VCaP (cell line): ENCODE measurements around the gene SLC39A11.

Source experiments
- H3K27ac ChIP-seq: fragments of 450-650 bp; 2 replicates; pipeline ENCODE4 v1.5.1; 2017
- TF ChIP-seq, protein P1 (sequence below): fragments of 450-650 bp; conservative IDR thresholded peaks from 2 replicates; pipeline ENCODE4 v1.5.1; 2017; ENCODE audit warnings: mild to moderate bottlenecking, moderate library complexity

Gene SLC39A11

DNA sequence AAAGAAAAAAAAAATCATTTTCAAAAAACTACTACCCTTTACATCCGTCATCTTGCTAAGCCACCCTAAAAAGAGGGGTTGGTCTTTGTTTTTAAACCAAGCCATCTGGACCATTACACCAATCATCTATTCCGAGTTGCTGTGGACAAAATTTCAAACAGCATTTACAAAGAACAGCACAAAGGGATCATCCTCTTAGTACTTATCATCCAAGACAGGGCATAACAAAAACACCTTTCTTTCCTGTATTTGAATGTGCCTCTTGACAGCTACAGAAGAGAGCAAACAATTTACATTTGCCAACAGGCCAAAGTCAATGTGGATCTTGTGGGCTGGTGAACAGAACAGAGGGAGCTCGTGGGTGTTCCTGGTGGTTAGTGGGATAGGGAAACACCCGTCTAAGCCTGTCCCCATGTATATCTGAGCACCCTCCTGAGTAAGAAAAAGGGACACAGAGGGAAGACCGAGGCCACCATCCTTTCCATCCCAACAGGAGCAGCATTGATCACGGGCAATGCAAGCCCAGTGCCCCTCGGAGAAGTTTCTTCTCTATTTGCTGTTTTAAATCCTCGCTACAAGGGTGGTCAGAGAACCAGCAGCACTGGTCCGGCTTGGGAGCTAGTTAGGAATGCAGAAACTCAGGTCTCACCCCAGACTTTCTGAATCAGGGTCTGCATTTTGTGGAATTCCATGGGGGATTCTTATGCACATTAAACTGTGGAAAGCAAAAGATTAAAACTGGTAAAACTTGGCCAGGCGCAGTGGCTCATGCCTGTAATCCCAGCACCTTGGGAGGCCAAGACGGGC is 1.9 kb downstream of the SLC39A11 start:
- TF ChIP-seq, protein P1, sequence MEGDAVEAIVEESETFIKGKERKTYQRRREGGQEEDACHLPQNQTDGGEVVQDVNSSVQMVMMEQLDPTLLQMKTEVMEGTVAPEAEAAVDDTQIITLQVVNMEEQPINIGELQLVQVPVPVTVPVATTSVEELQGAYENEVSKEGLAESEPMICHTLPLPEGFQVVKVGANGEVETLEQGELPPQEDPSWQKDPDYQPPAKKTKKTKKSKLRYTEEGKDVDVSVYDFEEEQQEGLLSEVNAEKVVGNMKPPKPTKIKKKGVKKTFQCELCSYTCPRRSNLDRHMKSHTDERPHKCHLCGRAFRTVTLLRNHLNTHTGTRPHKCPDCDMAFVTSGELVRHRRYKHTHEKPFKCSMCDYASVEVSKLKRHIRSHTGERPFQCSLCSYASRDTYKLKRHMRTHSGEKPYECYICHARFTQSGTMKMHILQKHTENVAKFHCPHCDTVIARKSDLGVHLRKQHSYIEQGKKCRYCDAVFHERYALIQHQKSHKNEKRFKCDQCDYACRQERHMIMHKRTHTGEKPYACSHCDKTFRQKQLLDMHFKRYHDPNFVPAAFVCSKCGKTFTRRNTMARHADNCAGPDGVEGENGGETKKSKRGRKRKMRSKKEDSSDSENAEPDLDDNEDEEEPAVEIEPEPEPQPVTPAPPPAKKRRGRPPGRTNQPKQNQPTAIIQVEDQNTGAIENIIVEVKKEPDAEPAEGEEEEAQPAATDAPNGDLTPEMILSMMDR = no peak

GRCh38 chr17:73089322-73090317 is 2.9 kb downstream of the SLC39A11 start:
- no peak overlapping the region for H3K27ac ChIP-seq
- TF ChIP-seq, protein P1 = no peak

More for the DNA sequence above, 1.9 kb downstream of the SLC39A11 start:
- H3K27ac ChIP-seq = no peak overlapping the region

GRCh38 chr17:73088561-73088960 is 3.9 kb downstream of the SLC39A11 start:
- H3K27ac ChIP-seq = no peak overlapping the region
- TF ChIP-seq, protein P1 = no peak

DNA sequence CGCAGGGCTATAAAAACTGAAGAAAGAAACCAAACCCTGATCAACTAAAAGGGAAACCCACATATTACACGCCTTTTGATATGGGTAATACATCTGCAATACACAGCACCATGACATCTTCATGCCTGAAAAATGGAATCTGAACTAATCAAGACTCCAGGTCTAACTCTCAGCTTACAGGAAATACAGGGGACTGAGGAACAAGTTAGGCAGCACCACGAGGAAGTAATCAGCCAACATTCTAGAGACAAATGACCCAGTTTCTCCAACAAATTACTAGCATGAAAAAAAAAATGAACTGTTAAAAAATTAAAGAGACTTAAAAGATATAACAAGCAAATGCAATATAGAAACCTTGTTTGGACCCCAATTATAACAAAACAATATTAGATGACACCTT is 9.1 kb downstream of the SLC39A11 start:
- H3K27ac ChIP-seq = no peak overlapping the region
- TF ChIP-seq, protein P1 = no peak

DNA sequence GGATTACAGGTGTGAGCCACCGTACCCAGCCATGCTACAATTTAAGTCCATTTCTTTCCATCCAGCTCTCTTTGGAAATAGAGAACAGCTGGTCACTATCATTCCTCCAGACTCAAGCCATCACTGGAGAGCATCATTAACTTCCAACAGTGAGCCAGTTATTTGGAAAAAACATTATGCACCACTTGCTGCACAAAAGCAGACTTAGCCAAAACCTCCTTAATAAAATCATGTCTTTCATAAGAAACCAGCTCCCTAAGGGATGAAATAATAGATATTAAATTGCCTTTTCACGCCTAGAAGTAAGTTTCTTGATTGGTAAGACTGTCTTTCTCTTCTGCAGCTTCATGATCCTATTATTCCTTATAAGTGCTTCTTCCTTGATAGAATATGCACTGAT is 17.9 kb downstream of the SLC39A11 start:
- no peak overlapping the region for H3K27ac ChIP-seq
- TF ChIP-seq, protein P1 = no peak

DNA sequence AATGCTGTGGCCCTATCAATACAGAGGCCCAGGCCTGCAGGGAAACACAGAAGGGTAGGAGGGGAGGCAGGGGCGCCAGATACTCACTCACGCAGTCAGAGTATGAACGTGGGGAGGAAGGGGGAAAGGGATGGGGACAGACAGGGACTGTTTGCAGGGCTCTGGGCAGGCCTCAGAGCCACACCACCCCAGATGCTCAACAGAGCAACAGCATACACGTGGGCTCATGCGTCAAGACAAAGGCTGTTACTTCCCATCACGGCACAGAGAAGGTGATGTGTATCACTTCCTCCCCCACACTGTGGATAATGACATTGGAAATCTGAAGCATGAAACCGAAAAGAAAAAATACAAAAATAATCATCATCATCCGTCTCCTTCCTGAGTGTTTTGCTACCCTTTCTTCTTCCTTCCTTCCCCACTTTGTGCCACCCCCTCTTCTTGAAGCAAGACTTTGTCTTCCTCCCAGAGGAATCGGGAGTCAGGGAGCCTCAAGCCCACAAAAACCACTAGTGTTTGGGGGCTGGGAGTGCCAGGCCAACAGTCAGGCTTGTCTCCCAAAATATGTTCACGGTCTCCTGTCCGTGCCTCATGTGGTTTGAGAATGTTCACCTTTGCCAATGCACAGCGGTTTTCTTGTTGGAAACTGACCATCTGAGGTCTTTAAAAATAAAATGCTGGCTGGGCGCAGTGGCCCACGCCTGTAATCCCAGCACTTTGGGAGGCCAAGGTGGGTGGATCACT is 20.1 kb downstream of the SLC39A11 start:
- TF ChIP-seq, protein P1 = no peak
- no peak overlapping the region for H3K27ac ChIP-seq
